IMR-90 (cell line): ENCODE measurements around the gene MPZL2. TPM values are rescaled to one million over a fixed set of nuclear protein-coding genes. Genes with fewer than 3 reads are reported as not detected.

Experiments
- ATAC-seq: fragments of 200-7000 bp; cut with Tn5 transposase; 2 replicates; pipeline ENCODE4 v1.9.1; 2020; ENCODE audit warnings: low read depth, mild to moderate bottlenecking, moderate library complexity
- BruUV-seq: library from RNA; stranded (reverse); fragments of 400-500 nt; replicated peaks from 2 replicates; lab custom pipeline; 2021; lab: Mats Ljungman, UMichigan
- CTCF ChIA-PET: fragments of 300-600 bp; formaldehyde crosslinking; extraction: SDS; loops from one replicate; lab custom pipeline; 2021; ENCODE audit warnings: antibody characterized with exemption; lab: Yijun Ruan, JAX
- POLR2A ChIA-PET: fragments of 300-600 bp; sonication (Branson Sonifier 250); formaldehyde crosslinking; loops from one replicate; lab custom pipeline; 2022; ENCODE audit warnings: antibody characterized with exemption; ENCODE audit not compliant: unreplicated experiment; lab: Charles Lee
- DNase-seq: peaks from one replicate; pipeline ENCODE4 v3.0.0; 2013
- H2AFZ ChIP-seq: replicated peaks from 2 replicates; pipeline ENCODE3; 2013; ENCODE audit warnings: low read length, mild to moderate bottlenecking; ENCODE audit not compliant: poor library complexity
- H2AK5ac ChIP-seq: 2 replicates; pipeline ENCODE4 v1.6.1; 2013; ENCODE audit warnings: low read depth, low read length, inconsistent platforms
- H2AK9ac ChIP-seq: replicated peaks from 2 replicates; pipeline ENCODE3; 2013; ENCODE audit warnings: mild to moderate bottlenecking, low read depth, low read length, moderate library complexity; ENCODE audit not compliant: poor library complexity
- H2BK120ac ChIP-seq: 2 replicates; pipeline ENCODE4 v1.6.1; 2013; ENCODE audit warnings: low read depth, low read length, inconsistent platforms
- H2BK15ac ChIP-seq: 3 replicates; pipeline ENCODE4 v1.6.1; 2013; ENCODE audit warnings: low read depth, low read length, inconsistent platforms
- H2BK20ac ChIP-seq: 2 replicates; pipeline ENCODE4 v1.6.1; 2013; ENCODE audit warnings: low read depth, mild to moderate bottlenecking, inconsistent platforms, low read length, moderate library complexity
- H2BK5ac ChIP-seq: 2 replicates; pipeline ENCODE4 v1.6.1; 2013; ENCODE audit warnings: mild to moderate bottlenecking, low read depth, low read length, inconsistent platforms; ENCODE audit not compliant: poor library complexity, severe bottlenecking
- H3K14ac ChIP-seq: replicated peaks from 2 replicates; pipeline ENCODE4 v1.6.1; 2013; ENCODE audit warnings: low read depth, low read length, inconsistent platforms
- H3K18ac ChIP-seq: 2 replicates; pipeline ENCODE4 v1.6.1; 2013; ENCODE audit warnings: low read depth, low read length, control low read depth
- H3K23ac ChIP-seq: 2 replicates; pipeline ENCODE4 v1.6.1; 2013; ENCODE audit warnings: low read depth, low read length, inconsistent platforms
- H3K27ac ChIP-seq: 2 replicates; pipeline ENCODE4 v1.5.1; 2013; ENCODE audit warnings: mild to moderate bottlenecking, control low read depth, low read length; ENCODE audit not compliant: insufficient read depth
- H3K27me3 ChIP-seq: 2 replicates; pipeline ENCODE4 v1.6.1; 2013; ENCODE audit warnings: low read length; ENCODE audit not compliant: control insufficient read depth, insufficient read depth
- H3K36me3 ChIP-seq: 2 replicates; pipeline ENCODE4 v1.6.1; 2013; ENCODE audit warnings: low read length, mixed read lengths; ENCODE audit not compliant: control insufficient read depth, insufficient read depth
- H3K4ac ChIP-seq: 2 replicates; pipeline ENCODE4 v1.6.1; 2013; ENCODE audit warnings: low read depth, low read length, inconsistent platforms
- H3K4me1 ChIP-seq: 2 replicates; pipeline ENCODE4 v1.6.1; 2013; ENCODE audit warnings: low read length, mixed read lengths; ENCODE audit not compliant: control insufficient read depth, insufficient read depth
- H3K4me2 ChIP-seq: 2 replicates; pipeline ENCODE4 v1.6.1; 2013; ENCODE audit warnings: low read depth, mild to moderate bottlenecking, control low read depth, low read length, moderate library complexity
- H3K4me3 ChIP-seq: 2 replicates; pipeline ENCODE4 v1.5.1; 2013; ENCODE audit warnings: low read depth, mild to moderate bottlenecking, control low read depth, low read length, moderate library complexity; ENCODE audit not compliant: insufficient read depth
- H3K56ac ChIP-seq: 2 replicates; pipeline ENCODE4 v1.6.1; 2013; ENCODE audit warnings: low read length, inconsistent platforms; ENCODE audit not compliant: insufficient read depth; ENCODE audit errors: extremely low read depth
- H3K79me1 ChIP-seq, 2 experiments: 2 replicates each; pipeline ENCODE4 v1.6.1; 2013; ENCODE audit warnings: low read length in 2 of 2, inconsistent platforms in 1 of 2, low read depth in 1 of 2
- H3K9ac ChIP-seq: 2 replicates; pipeline ENCODE4 v1.6.1; 2013; ENCODE audit warnings: low read depth, low read length, control low read depth
- H3K9me1 ChIP-seq: 2 replicates; pipeline ENCODE4 v1.6.1; 2013; ENCODE audit warnings: low read length, inconsistent platforms; ENCODE audit not compliant: insufficient read depth
- H3K9me3 ChIP-seq: 2 replicates; pipeline ENCODE4 v1.6.1; 2013; ENCODE audit warnings: low read length; ENCODE audit not compliant: control insufficient read depth, insufficient read depth
- H4K20me1 ChIP-seq: 2 replicates; pipeline ENCODE4 v1.6.1; 2013; ENCODE audit warnings: low read length, inconsistent platforms; ENCODE audit not compliant: insufficient read depth
- H4K5ac ChIP-seq: 2 replicates; pipeline ENCODE4 v1.6.1; 2013; ENCODE audit warnings: mild to moderate bottlenecking, low read depth, low read length, control low read depth
- H4K8ac ChIP-seq, 2 experiments: 2 replicates each; pipeline ENCODE4 v1.6.1; 2013; ENCODE audit warnings: low read depth in 2 of 2, low read length in 2 of 2, control low read depth in 1 of 2, inconsistent platforms in 1 of 2
- H4K91ac ChIP-seq: 2 replicates; pipeline ENCODE4 v1.6.1; 2013; ENCODE audit warnings: low read depth, low read length, inconsistent platforms; ENCODE audit not compliant: insufficient read depth
- BHLHE40 ChIP-seq: fragments of 150-350 bp; IDR thresholded peaks from 2 replicates; pipeline ENCODE4 v1.6.1; 2016; ENCODE audit warnings: mild to moderate bottlenecking, low read depth, low read length
- CEBPB ChIP-seq: IDR thresholded peaks from 2 replicates; pipeline ENCODE4 v1.6.1; 2012; ENCODE audit warnings: low read depth, low read length, improper control_type of control experiment
- CHD1 ChIP-seq: IDR thresholded peaks from 2 replicates; pipeline ENCODE4 v1.6.1; 2012; ENCODE audit warnings: low read depth, low read length, improper control_type of control experiment
- FOS ChIP-seq: fragments of 150-350 bp; IDR thresholded peaks from 2 replicates; pipeline ENCODE4 v1.6.1; 2016; ENCODE audit warnings: low read depth, low read length
- MAFK ChIP-seq: IDR thresholded peaks from 2 replicates; pipeline ENCODE4 v1.6.1; 2012; ENCODE audit warnings: low read depth, low read length, improper control_type of control experiment
- MAZ ChIP-seq: IDR thresholded peaks from 2 replicates; pipeline ENCODE4 v1.6.1; 2012; ENCODE audit warnings: low read depth, mild to moderate bottlenecking, low read length, improper control_type of control experiment, moderate library complexity, borderline replicate concordance
- MXI1 ChIP-seq: IDR thresholded peaks from 2 replicates; pipeline ENCODE4 v1.6.1; 2012; ENCODE audit warnings: low read depth, mild to moderate bottlenecking, low read length, moderate library complexity, borderline replicate concordance
- NFE2L2 ChIP-seq: fragments of 150-350 bp; IDR thresholded peaks from 2 replicates; pipeline ENCODE4 v1.6.1; 2016; ENCODE audit warnings: low read depth, mild to moderate bottlenecking, low read length
- POLR2A ChIP-seq: IDR thresholded peaks from 2 replicates; pipeline ENCODE4 v1.6.1; 2012; ENCODE audit warnings: mild to moderate bottlenecking, low read depth, low read length
- RAD21 ChIP-seq: IDR thresholded peaks from 2 replicates; pipeline ENCODE4 v1.6.1; 2012; ENCODE audit warnings: low read length, improper control_type of control experiment
- RCOR1 ChIP-seq: IDR thresholded peaks from 2 replicates; pipeline ENCODE4 v1.6.1; 2012; ENCODE audit warnings: mild to moderate bottlenecking, low read length, improper control_type of control experiment; ENCODE audit not compliant: insufficient replicate concordance
- RFX5 ChIP-seq: IDR thresholded peaks from 2 replicates; pipeline ENCODE4 v1.8.0; 2012; ENCODE audit warnings: low read depth, mild to moderate bottlenecking, low read length, moderate library complexity
- SMC3 ChIP-seq: fragments of 150-350 bp; IDR thresholded peaks from 2 replicates; pipeline ENCODE4 v1.6.1; 2016; ENCODE audit warnings: low read depth, mild to moderate bottlenecking, antibody characterized with exemption, low read length, moderate library complexity
- WGBS, 2 experiments: methylation state at CpG; one replicate each; pipeline versions ENCODE4 v1.1.5 to v1.1.7; 2013; ENCODE audit warnings: missing lambda C conversion rate in 2 of 2; ENCODE audit not compliant: insufficient read length in 1 of 2; ENCODE audit errors: extremely low coverage in 2 of 2; 5-methylcytosine and 5-hydroxymethylcytosine counted together
- dilution Hi-C: fragments of 300-500 bp; cut with HindIII; formaldehyde crosslinking; loops from one replicate; pipeline ENCODE4 v1.14.3; 2018; ENCODE audit warnings: low sequenced_read_pairs; ENCODE audit not compliant: unreplicated experiment
- in situ Hi-C: fragments of 300-500 bp; cut with MboI; formaldehyde crosslinking; loops from 3 replicates; pipeline ENCODE4 v1.14.3; 2019; ENCODE audit warnings: low sequenced_read_pairs, inconsistent platforms, mixed read lengths
- intact Hi-C: fragments of 100-400 bp; cut with micrococcal nuclease; formaldehyde crosslinking; loops from 2 replicates; pipeline ENCODE4 v1.10.0; 2022
- polyA plus RNA-seq, 3 experiments: library from polyadenylated mRNA; depleted of rRNA; stranded (reverse); fragments of >200 nt; gene quantifications; 2 replicates each; pipeline ENCODE4 v1.2.3, GENCODE V29; 2012; ENCODE audit warnings: low replicate concordance in 1 of 3
- total RNA-seq: library from RNA; depleted of rRNA; stranded (reverse); fragments of >200 nt; gene quantifications from 2 replicates; pipeline ENCODE4 v1.2.3, GENCODE V29; 2012
- TF ChIP-seq, protein P1 (sequence below): conservative IDR thresholded peaks from 2 replicates; pipeline ENCODE4 v1.5.1; 2012; ENCODE audit warnings: mild to moderate bottlenecking, low read depth, low read length, improper control_type of control experiment
- TF ChIP-seq, protein P2 (sequence below): fragments of 150-350 bp; IDR thresholded peaks from 2 replicates; pipeline ENCODE4 v1.6.1; 2017; ENCODE audit warnings: mild to moderate bottlenecking, antibody characterized with exemption, low read length, low read depth
- TF ChIP-seq, protein P3 (sequence below): fragments of 150-350 bp; IDR thresholded peaks from 2 replicates; pipeline ENCODE4 v1.6.1; 2016; ENCODE audit warnings: low read depth, mild to moderate bottlenecking, low read length, moderate library complexity, borderline replicate concordance

Gene MPZL2
- total and polyA plus RNA-seq, 2 of the 4 experiments (the other 2 are of a cell fraction), result not detected

DNA sequence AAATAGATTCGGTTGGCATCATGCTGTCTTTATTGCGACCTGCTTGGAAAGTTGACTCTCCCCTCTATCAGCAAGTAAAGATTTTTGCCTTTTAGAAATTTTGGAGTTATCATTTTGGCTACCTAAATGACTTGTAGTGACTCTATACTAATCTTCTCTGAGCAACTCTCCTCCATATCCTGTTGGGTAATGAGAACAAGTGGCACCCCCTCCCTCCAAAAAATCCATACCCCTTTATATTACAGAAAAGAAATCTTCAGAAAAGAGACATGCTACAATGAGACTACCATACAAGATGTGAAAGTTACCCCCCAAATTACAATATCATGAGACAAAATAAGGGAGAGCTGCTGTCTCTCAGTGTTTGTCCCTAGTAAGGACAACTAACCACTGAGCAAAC, 40.5 kb downstream of the MPZL2 start:
- ATAC-seq, result no peak
- H2BK20ac ChIP-seq, result no peak overlapping the region
- dilution Hi-C loops, result no loop called here
- no peak overlapping the region for H3K4me3 ChIP-seq
- in situ Hi-C loops, result no loop called here
- CTCF ChIA-PET, result no interaction called here
- WGBS, 2 experiments, result no CpG with 5 or more reads among the region's 2 CpGs
- H4K5ac ChIP-seq, result no peak overlapping the region
- no peaks in the 10 kb centered on the region for H3K9me3 ChIP-seq
- H3K14ac ChIP-seq, result no peak overlapping the region
- no peak overlapping the region for H2AFZ ChIP-seq
- DNase-seq, result no peak
- H3K79me1 ChIP-seq, result no peaks in the 10 kb centered on the region
- H3K18ac ChIP-seq, result no peak overlapping the region
- H3K36me3 ChIP-seq, result no peaks in the 10 kb centered on the region
- H4K91ac ChIP-seq, result no peak overlapping the region
- no peaks in the 10 kb centered on the region; the same call in 1 of the 2 replicates for H3K27me3 ChIP-seq
- H3K27ac ChIP-seq, result no peak overlapping the region
- intact Hi-C loops, result no loop called here
- H3K23ac ChIP-seq, result no peak overlapping the region
- no peak overlapping the region for H3K56ac ChIP-seq
- no peak overlapping the region for H2BK120ac ChIP-seq
- POLR2A ChIA-PET, result no interaction called here
- no peak overlapping the region for H3K9ac ChIP-seq
- no peak for TF ChIP-seq MXI1
- no peak for TF ChIP-seq NFE2L2
- TF ChIP-seq, protein P1, sequence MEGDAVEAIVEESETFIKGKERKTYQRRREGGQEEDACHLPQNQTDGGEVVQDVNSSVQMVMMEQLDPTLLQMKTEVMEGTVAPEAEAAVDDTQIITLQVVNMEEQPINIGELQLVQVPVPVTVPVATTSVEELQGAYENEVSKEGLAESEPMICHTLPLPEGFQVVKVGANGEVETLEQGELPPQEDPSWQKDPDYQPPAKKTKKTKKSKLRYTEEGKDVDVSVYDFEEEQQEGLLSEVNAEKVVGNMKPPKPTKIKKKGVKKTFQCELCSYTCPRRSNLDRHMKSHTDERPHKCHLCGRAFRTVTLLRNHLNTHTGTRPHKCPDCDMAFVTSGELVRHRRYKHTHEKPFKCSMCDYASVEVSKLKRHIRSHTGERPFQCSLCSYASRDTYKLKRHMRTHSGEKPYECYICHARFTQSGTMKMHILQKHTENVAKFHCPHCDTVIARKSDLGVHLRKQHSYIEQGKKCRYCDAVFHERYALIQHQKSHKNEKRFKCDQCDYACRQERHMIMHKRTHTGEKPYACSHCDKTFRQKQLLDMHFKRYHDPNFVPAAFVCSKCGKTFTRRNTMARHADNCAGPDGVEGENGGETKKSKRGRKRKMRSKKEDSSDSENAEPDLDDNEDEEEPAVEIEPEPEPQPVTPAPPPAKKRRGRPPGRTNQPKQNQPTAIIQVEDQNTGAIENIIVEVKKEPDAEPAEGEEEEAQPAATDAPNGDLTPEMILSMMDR, result no peak
- TF ChIP-seq POLR2A, result no peak
- TF ChIP-seq BHLHE40, result no peak
- TF ChIP-seq, protein P2, sequence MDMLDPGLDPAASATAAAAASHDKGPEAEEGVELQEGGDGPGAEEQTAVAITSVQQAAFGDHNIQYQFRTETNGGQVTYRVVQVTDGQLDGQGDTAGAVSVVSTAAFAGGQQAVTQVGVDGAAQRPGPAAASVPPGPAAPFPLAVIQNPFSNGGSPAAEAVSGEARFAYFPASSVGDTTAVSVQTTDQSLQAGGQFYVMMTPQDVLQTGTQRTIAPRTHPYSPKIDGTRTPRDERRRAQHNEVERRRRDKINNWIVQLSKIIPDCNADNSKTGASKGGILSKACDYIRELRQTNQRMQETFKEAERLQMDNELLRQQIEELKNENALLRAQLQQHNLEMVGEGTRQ, result no peak
- TF ChIP-seq CEBPB, result no peak
- TF ChIP-seq CHD1, result no peak
- no peak for TF ChIP-seq FOS
- no peak for TF ChIP-seq RFX5
- no peak for TF ChIP-seq RCOR1
- no peak for TF ChIP-seq MAZ
- TF ChIP-seq RAD21, result no peak
- TF ChIP-seq SMC3, result no peak
- no peak for TF ChIP-seq MAFK
- TF ChIP-seq, protein P3, sequence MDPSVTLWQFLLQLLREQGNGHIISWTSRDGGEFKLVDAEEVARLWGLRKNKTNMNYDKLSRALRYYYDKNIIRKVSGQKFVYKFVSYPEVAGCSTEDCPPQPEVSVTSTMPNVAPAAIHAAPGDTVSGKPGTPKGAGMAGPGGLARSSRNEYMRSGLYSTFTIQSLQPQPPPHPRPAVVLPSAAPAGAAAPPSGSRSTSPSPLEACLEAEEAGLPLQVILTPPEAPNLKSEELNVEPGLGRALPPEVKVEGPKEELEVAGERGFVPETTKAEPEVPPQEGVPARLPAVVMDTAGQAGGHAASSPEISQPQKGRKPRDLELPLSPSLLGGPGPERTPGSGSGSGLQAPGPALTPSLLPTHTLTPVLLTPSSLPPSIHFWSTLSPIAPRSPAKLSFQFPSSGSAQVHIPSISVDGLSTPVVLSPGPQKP, result no peak
- no peak overlapping the region for H2BK5ac ChIP-seq
- H2BK15ac ChIP-seq, result no peak overlapping the region
- H4K8ac ChIP-seq, result no peak overlapping the region
- H3K4me2 ChIP-seq, result no peak overlapping the region
- no peaks in the 10 kb centered on the region for H4K20me1 ChIP-seq
- no peak overlapping the region for H2AK9ac ChIP-seq
- no peak overlapping the region for H3K4ac ChIP-seq
- no TSS peak for BruUV-seq
- H3K4me1 ChIP-seq, result no peaks in the 10 kb centered on the region
- H2AK5ac ChIP-seq, result no peak overlapping the region
- no peaks in the 10 kb centered on the region for H3K9me1 ChIP-seq
